GM19351 (cell line): ENCODE measurements around the gene ADTRP.

Experiments
- ATAC-seq: cut with Tn5 transposase; IDR thresholded peaks from one replicate; pipeline ENCODE4 v1.9.1; 2021; ENCODE audit warnings: mild to moderate bottlenecking, moderate library complexity; ENCODE audit not compliant: unreplicated experiment

The ADTRP gene

DNA sequence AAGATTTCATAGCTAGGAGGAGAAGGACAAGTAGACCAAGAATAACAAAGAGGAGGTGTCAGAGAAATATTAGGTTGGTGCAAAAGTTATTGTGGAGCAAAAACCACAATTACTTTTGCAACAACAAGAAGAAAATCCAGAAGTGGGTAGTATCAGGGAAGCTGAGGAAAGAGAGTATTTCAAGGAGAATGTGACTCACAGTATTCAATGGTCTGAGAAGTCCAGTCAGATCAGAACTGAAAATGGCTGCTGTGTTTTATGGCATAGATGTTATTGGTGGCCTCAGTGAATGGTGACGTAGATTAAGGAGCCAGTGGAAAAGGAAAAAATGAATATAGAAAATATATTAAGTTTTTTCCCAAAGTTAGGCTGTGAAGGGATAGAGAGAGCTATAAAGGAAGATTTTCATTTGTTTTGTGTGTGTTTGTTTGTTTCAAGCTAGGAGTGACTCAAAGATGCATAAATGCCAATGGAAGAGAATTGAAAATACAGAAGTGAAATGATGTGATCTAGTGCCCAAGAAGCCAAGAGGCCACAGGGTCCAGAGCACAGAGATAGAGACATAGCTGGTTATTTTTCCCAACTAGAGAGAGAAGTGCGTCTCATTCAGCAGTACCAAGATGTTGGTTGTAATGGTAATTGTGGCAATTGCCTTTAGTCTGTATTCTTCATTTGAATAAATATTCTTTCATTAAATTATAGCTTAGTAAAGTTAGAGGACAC lies 112.8 kb downstream of the ADTRP start:
- no peak for ATAC-seq
